Nephron progenitor cell (in vitro differentiated cells): ENCODE measurements around the gene CMIP.
A peak's percentile ranks its signal among the peaks of the same experiment; 100 is the strongest.

Experiments used
- DNase-seq: peaks from one replicate; pipeline ENCODE4 v3.0.0; 2021
- H3K27ac Mint-ChIP-seq: 2 replicates; pipeline ENCODE4 v1.8.0; 2021; ENCODE audit warnings: mild to moderate bottlenecking, moderate library complexity, mixed read lengths
- H3K27me3 Mint-ChIP-seq: 2 replicates; pipeline ENCODE4 v1.8.0; 2021; ENCODE audit warnings: mild to moderate bottlenecking, low read depth, mixed read lengths; ENCODE audit not compliant: poor library complexity
- H3K36me3 Mint-ChIP-seq: 2 replicates; pipeline ENCODE4 v1.8.0; 2021; ENCODE audit warnings: low read depth, mixed read lengths
- H3K4me1 Mint-ChIP-seq: 2 replicates; pipeline ENCODE4 v1.8.0; 2021; ENCODE audit warnings: mixed read lengths
- H3K4me3 Mint-ChIP-seq: 2 replicates; pipeline ENCODE4 v1.8.0; 2021; ENCODE audit warnings: mild to moderate bottlenecking, moderate library complexity, mixed read lengths
- H3K9me3 Mint-ChIP-seq: 2 replicates; pipeline ENCODE4 v1.8.0; 2021; ENCODE audit warnings: mild to moderate bottlenecking, moderate library complexity, mixed read lengths
- TF ChIP-seq, protein P1 (sequence below): fragments of 200-600 bp; sonication (generic); IDR thresholded peaks from 2 replicates; pipeline ENCODE4 v1.5.0; 2021; ENCODE audit warnings: antibody characterized with exemption

CMIP gene

GRCh38 chr16:81481207-81481821 is 36.7 kb downstream of the CMIP start:
- no peaks in the 10 kb centered on the region for H3K9me3 Mint-ChIP-seq
- H3K36me3 Mint-ChIP-seq, result peaks cover 18% of the 10 kb centered on the region
- H3K4me1 Mint-ChIP-seq, result peaks cover 74% of the 10 kb centered on the region
- no peak for DNase-seq
- no peak overlapping the region for H3K4me3 Mint-ChIP-seq
- H3K27ac Mint-ChIP-seq, result peak overlapping the region; percentile 74
- H3K27me3 Mint-ChIP-seq, result no peaks in the 10 kb centered on the region
- TF ChIP-seq, protein P1, sequence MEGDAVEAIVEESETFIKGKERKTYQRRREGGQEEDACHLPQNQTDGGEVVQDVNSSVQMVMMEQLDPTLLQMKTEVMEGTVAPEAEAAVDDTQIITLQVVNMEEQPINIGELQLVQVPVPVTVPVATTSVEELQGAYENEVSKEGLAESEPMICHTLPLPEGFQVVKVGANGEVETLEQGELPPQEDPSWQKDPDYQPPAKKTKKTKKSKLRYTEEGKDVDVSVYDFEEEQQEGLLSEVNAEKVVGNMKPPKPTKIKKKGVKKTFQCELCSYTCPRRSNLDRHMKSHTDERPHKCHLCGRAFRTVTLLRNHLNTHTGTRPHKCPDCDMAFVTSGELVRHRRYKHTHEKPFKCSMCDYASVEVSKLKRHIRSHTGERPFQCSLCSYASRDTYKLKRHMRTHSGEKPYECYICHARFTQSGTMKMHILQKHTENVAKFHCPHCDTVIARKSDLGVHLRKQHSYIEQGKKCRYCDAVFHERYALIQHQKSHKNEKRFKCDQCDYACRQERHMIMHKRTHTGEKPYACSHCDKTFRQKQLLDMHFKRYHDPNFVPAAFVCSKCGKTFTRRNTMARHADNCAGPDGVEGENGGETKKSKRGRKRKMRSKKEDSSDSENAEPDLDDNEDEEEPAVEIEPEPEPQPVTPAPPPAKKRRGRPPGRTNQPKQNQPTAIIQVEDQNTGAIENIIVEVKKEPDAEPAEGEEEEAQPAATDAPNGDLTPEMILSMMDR, result no peak

- Mint-ChIP-seq H3K4me1 (peaks cover 82% of the 10 kb centered on the region), H3K36me3 (peaks cover 8% of the 10 kb centered on the region), H3K27ac (no peak overlapping the region)
These were observed 37.9 kb downstream of the CMIP start for GRCh38 chr16:81482329-81483063.

GRCh38 chr16:81483064-81483969 is 38.7 kb downstream of the CMIP start:
- Mint-ChIP-seq H3K4me3 (no peak overlapping the region), H3K9me3 (no peaks in the 10 kb centered on the region), H3K27ac (no peak overlapping the region), H3K36me3 (peaks cover 6% of the 10 kb centered on the region), H3K27me3 (no peaks in the 10 kb centered on the region), H3K4me1 (peaks cover 84% of the 10 kb centered on the region)
- TF ChIP-seq, protein P1, result no peak
- no peak for DNase-seq

More at GRCh38 chr16:81482329-81483063, 37.9 kb downstream of the CMIP start:
- TF ChIP-seq, protein P1, result no peak
- no peak for DNase-seq
- no peaks in the 10 kb centered on the region for H3K27me3 Mint-ChIP-seq
- no peak overlapping the region for H3K4me3 Mint-ChIP-seq
- H3K9me3 Mint-ChIP-seq, result no peaks in the 10 kb centered on the region

- peaks cover 6% of the 10 kb centered on the region for H3K36me3 Mint-ChIP-seq
- no peaks in the 10 kb centered on the region for H3K9me3 Mint-ChIP-seq
- no peak overlapping the region for H3K27ac Mint-ChIP-seq
- TF ChIP-seq, protein P1, result no peak
- no peak for DNase-seq
- peaks cover 84% of the 10 kb centered on the region for H3K4me1 Mint-ChIP-seq
- no peaks in the 10 kb centered on the region for H3K27me3 Mint-ChIP-seq
- H3K4me3 Mint-ChIP-seq, result no peak overlapping the region
These were observed 39.5 kb downstream of the CMIP start for GRCh38 chr16:81483970-81484595.

GRCh38 chr16:81484908-81485624 is 40.5 kb downstream of the CMIP start:
- Mint-ChIP-seq H3K36me3 (peaks cover 6% of the 10 kb centered on the region), H3K27ac (peak overlapping the region; percentile 11), H3K27me3 (no peaks in the 10 kb centered on the region), H3K4me3 (no peak overlapping the region), H3K4me1 (peaks cover 84% of the 10 kb centered on the region), H3K9me3 (no peaks in the 10 kb centered on the region)
- TF ChIP-seq, protein P1, result no peak
- DNase-seq, result no peak
